ENCODE measurements around the gene FBLN1.

FBLN1 gene

GRCh38 chr22:45577746-45578523 is 75.3 kb downstream of the FBLN1 start (continued):
- TF ChIP-seq BCL11A (tag by site-specific recombination; IDR thresholded peaks at IDR 0.05; ENCODE audit: low read depth) (no peak), IKZF3 (tag by site-specific recombination; IDR thresholded peaks at IDR 0.05) (peak; percentile 65), ZNF654 (tag by site-specific recombination; IDR thresholded peaks at IDR 0.05; ENCODE audit: low read depth) (peak; percentile 89), ZNF548 (tag by site-specific recombination; IDR thresholded peaks at IDR 0.05) (no peak), SCRT2 (tag by site-specific recombination; IDR thresholded peaks at IDR 0.05) (no peak), SCRT1 (tag by site-specific recombination; IDR thresholded peaks at IDR 0.05; ENCODE audit: borderline replicate concordance) (no peak), GLIS1 (tag by site-specific recombination; IDR thresholded peaks at IDR 0.05) (peak; percentile 81)

GRCh38 chr22:45578524-45579147 is 76.0 kb downstream of the FBLN1 start:
- CTCF ChIA-PET, result interaction anchor here (0.5 to 2.6 kb wide), 44 partner anchors 7 to 575 kb away, joined by 3 to 23 read pairs (median 3); no protein-coding TSS in a partner anchor
- Histone ChIP-seq H3K36me3 (ENCODE audit: control insufficient read depth in 2 of 2, insufficient read depth in 1 of 2, low read length in 2 of 2) (peaks cover 0 to 7% of the 10 kb centered on the region in 2 experiments; a peak in 1 of 3 replicates), H3K9me3 (ENCODE audit: control insufficient read depth, insufficient read depth, low read depth, low read length) (no peaks in the 10 kb centered on the region), H3K27ac (ENCODE audit: extremely low read depth, low read depth, low read length) (no peak overlapping the region), H3K4me3 (ENCODE audit: low read depth, low read length) (no peak overlapping the region), H3K4me1 (ENCODE audit: control insufficient read depth, insufficient read depth, low read length) (no peaks in the 10 kb centered on the region)
- TF ChIP-seq ZNF571 (tag by site-specific recombination; IDR thresholded peaks at IDR 0.05) (no peak), ZNF16 (tag by site-specific recombination; IDR thresholded peaks at IDR 0.05; ENCODE audit: low read depth) (no peak), ZBTB8A (tag by site-specific recombination; IDR thresholded peaks at IDR 0.05) (no peak), ZNF704 (tag by site-specific recombination; IDR thresholded peaks at IDR 0.05) (no peak), ZNF280C (tag by site-specific recombination; IDR thresholded peaks at IDR 0.05) (no peak), ZNF548 (tag by site-specific recombination; IDR thresholded peaks at IDR 0.05) (no peak), ZBTB7A (tag by site-specific recombination; IDR thresholded peaks at IDR 0.05; ENCODE audit: low read depth) (no peak), ZSCAN23 (tag by site-specific recombination; IDR thresholded peaks at IDR 0.05) (no peak), ZSCAN5A (tag by site-specific recombination; IDR thresholded peaks at IDR 0.05) (no peak), ZIC2 (tag by site-specific recombination; IDR thresholded peaks at IDR 0.05) (no peak), ZNF10 (tag by site-specific recombination; IDR thresholded peaks at IDR 0.05) (no peak), TCF7L2 (IDR thresholded peaks at IDR 0.05; ENCODE audit: borderline replicate concordance, low read depth, low read length) (no peak), ZNF596 (tag by site-specific recombination; IDR thresholded peaks at IDR 0.05) (no peak), GLIS1 (tag by site-specific recombination; IDR thresholded peaks at IDR 0.05) (no peak), ZBTB1 (tag by site-specific recombination; IDR thresholded peaks at IDR 0.05) (no peak), ATF2 (tag by site-specific recombination; IDR thresholded peaks at IDR 0.05; ENCODE audit: low read depth) (no peak), GLI4 (tag by site-specific recombination; IDR thresholded peaks at IDR 0.05) (no peak), ZNF266 (tag by site-specific recombination; IDR thresholded peaks at IDR 0.05; ENCODE audit: low read depth) (no peak), KLF1 (tag by site-specific recombination; IDR thresholded peaks at IDR 0.05) (no peak), ZNF221 (tag by site-specific recombination; IDR thresholded peaks at IDR 0.05; ENCODE audit: borderline replicate concordance) (no peak)
- POLR2A ChIA-PET, result interaction anchor here (0.9 kb wide), 1 partner anchor 398 kb away, joined by 3 read pairs; no protein-coding TSS in a partner anchor

Data from HEK293 (cell line).